Fibroblast of upper back skin (primary cell): Measurements from ENCODE around the gene AFF4.
A peak's percentile ranks its signal among the peaks of the same experiment; 100 is the strongest.

Source experiments
- DNase-seq: peaks from one replicate; pipeline ENCODE4 v3.0.0-alpha.2; 2013

The AFF4 gene

GRCh38 chr5:132853790-132854189, 109.6 kb downstream of the AFF4 start:
- DNase-seq = no peak

GRCh38 chr5:132853323-132853722, 110.1 kb downstream of the AFF4 start:
- no peak for DNase-seq

- peak; percentile 45 for DNase-seq
Observed at GRCh38 chr5:132850066-132850465, 113.4 kb downstream of the AFF4 start.

- DNase-seq = no peak
Observed at GRCh38 chr5:132849347-132849746, 114.1 kb downstream of the AFF4 start.

- no peak for DNase-seq
Observed at GRCh38 chr5:132848270-132848669, 115.2 kb downstream of the AFF4 start.

- DNase-seq = no peak
Observed at GRCh38 chr5:132841305-132841704, 122.1 kb downstream of the AFF4 start.

- no peak for DNase-seq
Observed at GRCh38 chr5:132840896-132841295, 122.5 kb downstream of the AFF4 start.

- DNase-seq = no peak
Observed at GRCh38 chr5:132840313-132840712, 123.1 kb downstream of the AFF4 start.

- peak; percentile 52 for DNase-seq
Observed at GRCh38 chr5:132839426-132840301, 123.8 kb downstream of the AFF4 start.

- no peak for DNase-seq
Observed at GRCh38 chr5:132838516-132839282, 124.7 kb downstream of the AFF4 start.

- no peak for DNase-seq
Observed at GRCh38 chr5:132837868-132838267, 125.6 kb downstream of the AFF4 start.

GRCh38 chr5:132836852-132837251, 126.6 kb downstream of the AFF4 start:
- no peak for DNase-seq

- DNase-seq = no peak
Observed at GRCh38 chr5:132834057-132834456, 129.4 kb downstream of the AFF4 start.

GRCh38 chr5:132832612-132833011, 130.8 kb downstream of the AFF4 start:
- no peak for DNase-seq

GRCh38 chr5:132831095-132831860, 132.2 kb downstream of the AFF4 start:
- no peak for DNase-seq

- DNase-seq = no peak
Observed at GRCh38 chr5:132830436-132831094, 132.9 kb downstream of the AFF4 start, which contains the start of gene SHROOM1. Gene SHROOM1, minus strand, starts transcription at chr5:132830647. Its CDS starts 4,507 bp downstream, at chr5:132826140.

- peak; percentile 55 for DNase-seq
Observed at GRCh38 chr5:132829742-132830435, 133.5 kb downstream of the AFF4 start.

- DNase-seq = no peak
Observed at GRCh38 chr5:132828846-132829494, 134.5 kb downstream of the AFF4 start.

GRCh38 chr5:132827943-132828673, 135.3 kb downstream of the AFF4 start:
- no peak for DNase-seq

GRCh38 chr5:132826424-132827082, 136.9 kb downstream of the AFF4 start:
- DNase-seq = no peak
